Calu3 (cell line): Measurements from ENCODE around the gene GPR153. TPM values are rescaled to one million over a fixed set of nuclear protein-coding genes. Genes with fewer than 3 reads are reported as not detected.

Experiments
- BruUV-seq: library from RNA; stranded (reverse); fragments of 400-500 nt; replicated peaks from 2 replicates; lab custom pipeline; 2021; lab: Mats Ljungman, UMichigan
- CTCF ChIA-PET: fragments of 300-600 bp; sonication (Branson Sonifier 250); formaldehyde crosslinking; loops from one replicate; lab custom pipeline; 2022; ENCODE audit warnings: antibody characterized with exemption; lab: Charles Lee
- DNase-seq: peaks from one replicate; pipeline ENCODE4 v3.0.0; 2022
- H3K27ac Mint-ChIP-seq: one replicate; pipeline ENCODE4 v1.8.0; 2022; ENCODE audit warnings: mixed read lengths; ENCODE audit not compliant: unreplicated experiment
- H3K27me3 Mint-ChIP-seq: one replicate; pipeline ENCODE4 v1.8.0; 2022; ENCODE audit warnings: mixed read lengths; ENCODE audit not compliant: unreplicated experiment
- H3K36me3 Mint-ChIP-seq: one replicate; pipeline ENCODE4 v1.8.0; 2022; ENCODE audit warnings: mild to moderate bottlenecking, moderate library complexity, mixed read lengths; ENCODE audit not compliant: insufficient read depth, unreplicated experiment
- H3K4me1 Mint-ChIP-seq: one replicate; pipeline ENCODE4 v1.8.0; 2022; ENCODE audit warnings: mild to moderate bottlenecking, low read depth, mixed read lengths; ENCODE audit not compliant: unreplicated experiment
- H3K4me3 Mint-ChIP-seq: one replicate; pipeline ENCODE4 v1.8.0; 2022; ENCODE audit warnings: mild to moderate bottlenecking, low read depth, moderate library complexity, mixed read lengths; ENCODE audit not compliant: unreplicated experiment
- H3K9me3 Mint-ChIP-seq: one replicate; pipeline ENCODE4 v1.8.0; 2022; ENCODE audit warnings: low read depth, mixed read lengths; ENCODE audit not compliant: unreplicated experiment
- CTCF ChIP-seq: fragments of 200-600 bp; IDR thresholded peaks from one replicate; pipeline ENCODE4 v1.8.0; 2022; ENCODE audit warnings: antibody characterized with exemption; ENCODE audit not compliant: unreplicated experiment
- intact Hi-C: fragments of 100-400 bp; cut with micrococcal nuclease; formaldehyde crosslinking; loops from one replicate; pipeline ENCODE4 v1.10.0; 2022; ENCODE audit not compliant: unreplicated experiment
- total RNA-seq: library from RNA; stranded (reverse); gene quantifications from 2 replicates; pipeline ENCODE4 v1.2.3, GENCODE V29; 2022

GPR153 gene
- total RNA-seq, 1 experiment from 2014 or later: 3.7 TPM

DNA sequence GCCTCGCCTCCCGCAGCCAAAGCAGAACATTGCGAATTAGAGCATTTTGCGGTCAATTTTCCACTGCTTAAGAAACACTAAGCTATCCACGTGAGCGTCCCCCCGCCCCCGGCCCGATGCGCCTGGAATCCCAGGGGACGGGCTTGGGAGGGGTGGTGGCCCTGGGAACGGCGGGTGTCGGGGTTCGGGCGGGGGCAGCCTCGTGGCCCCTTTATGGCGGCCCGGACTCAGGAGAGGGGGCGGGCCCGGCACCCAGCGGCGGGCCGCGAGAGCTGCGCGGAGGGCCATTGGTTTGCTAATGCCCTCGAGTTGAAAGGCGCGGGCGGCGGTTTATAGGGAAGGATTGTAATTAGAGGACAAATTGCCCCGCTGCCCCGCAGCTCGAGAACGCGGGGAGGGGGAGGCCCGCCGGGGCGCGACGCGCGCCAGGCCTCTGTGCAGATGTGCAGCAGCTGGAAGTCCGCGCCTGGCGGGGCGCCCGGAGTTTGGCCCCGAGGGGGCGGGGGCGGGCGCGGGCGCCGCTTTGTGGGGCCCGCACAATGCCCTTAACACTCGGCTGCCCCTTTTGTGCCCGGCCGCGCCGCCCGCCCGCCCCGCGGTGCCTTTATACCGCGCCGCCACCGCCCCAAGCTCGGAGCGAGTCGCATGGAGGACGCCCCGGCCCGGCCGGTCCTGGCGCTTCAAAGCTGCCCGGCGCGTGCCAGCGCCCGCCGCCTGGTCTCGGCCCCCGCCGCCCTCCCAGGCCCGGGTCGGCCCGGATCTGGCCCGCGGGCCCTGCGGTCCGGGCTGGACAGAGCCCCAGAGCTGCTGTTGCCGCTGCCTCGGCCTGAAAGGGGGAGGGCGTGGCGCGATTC is 18.8 kb downstream of the GPR153 start:
- Mint-ChIP-seq H3K9me3 (no peaks in the 10 kb centered on the region), H3K4me1 (no peaks in the 10 kb centered on the region), H3K27me3 (peaks cover 45% of the 10 kb centered on the region), H3K4me3 (no peak overlapping the region), H3K36me3 (peaks cover 4% of the 10 kb centered on the region), H3K27ac (no peak overlapping the region)
- no peak for TF ChIP-seq CTCF
- no TSS peak for BruUV-seq
- no peak for DNase-seq
- intact Hi-C loops: loop anchor here (10.0 kb wide), 1 partner anchor 163 kb away; no protein-coding TSS in a partner anchor
- CTCF ChIA-PET: interaction anchor here (0.7 to 0.8 kb wide), 2 partner anchors 37 to 214 kb away, joined by 3 to 4 read pairs; no protein-coding TSS in a partner anchor

DNA sequence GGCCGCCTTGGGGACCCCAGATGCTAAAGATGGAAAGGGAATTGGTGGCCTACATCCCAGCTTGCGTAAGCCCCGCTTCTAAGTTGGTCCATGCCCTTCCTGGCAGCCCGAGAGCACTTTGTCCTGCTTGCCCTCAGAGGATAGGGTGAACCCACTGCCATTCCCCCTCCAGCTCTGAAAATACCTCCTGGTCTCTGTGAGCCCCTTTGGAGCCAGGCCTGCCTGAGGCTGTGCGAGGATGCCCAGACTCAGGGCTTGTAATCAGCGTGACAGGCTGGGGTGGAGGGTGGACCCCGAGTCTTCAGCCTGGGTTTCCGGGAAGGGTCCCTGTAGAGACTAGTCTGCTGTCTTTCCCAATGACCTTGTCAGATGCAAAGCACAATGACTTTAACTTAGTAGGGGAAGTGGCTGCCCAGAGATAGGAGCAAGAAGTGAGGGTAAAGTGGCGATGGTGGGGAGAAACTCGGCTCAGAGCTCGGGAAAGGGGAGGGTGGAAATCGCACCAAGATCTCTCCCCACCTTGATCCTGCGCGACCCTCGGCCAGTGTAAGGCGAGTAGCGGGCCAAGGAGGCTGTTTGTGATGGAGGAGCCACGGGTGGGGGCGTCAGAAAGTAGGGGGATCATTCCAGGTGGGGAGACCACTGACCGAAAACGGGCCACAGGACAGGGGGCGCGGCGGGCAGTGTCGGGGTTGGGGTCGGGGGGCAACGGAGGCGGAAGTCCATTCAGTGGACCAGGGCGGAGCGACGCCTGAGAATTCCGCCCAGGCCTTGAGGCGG is 19.6 kb downstream of the GPR153 start:
- no TSS peak for BruUV-seq
- Mint-ChIP-seq H3K36me3 (no peaks in the 10 kb centered on the region), H3K9me3 (no peaks in the 10 kb centered on the region), H3K4me3 (no peak overlapping the region), H3K4me1 (no peaks in the 10 kb centered on the region), H3K27ac (no peak overlapping the region), H3K27me3 (peaks cover 37% of the 10 kb centered on the region)
- CTCF ChIA-PET: no interaction called here
- intact Hi-C loops: loop anchor here (10.0 kb wide), 1 partner anchor 164 kb away; no protein-coding TSS in a partner anchor
- TF ChIP-seq CTCF: no peak
- DNase-seq: no peak

- DNase-seq: no peak
- no TSS peak for BruUV-seq
- CTCF ChIA-PET: no interaction called here
- peaks cover 34% of the 10 kb centered on the region for H3K27me3 Mint-ChIP-seq
- H3K9me3 Mint-ChIP-seq: no peaks in the 10 kb centered on the region
- H3K36me3 Mint-ChIP-seq: peaks cover 6% of the 10 kb centered on the region
- no peaks in the 10 kb centered on the region for H3K4me1 Mint-ChIP-seq
- intact Hi-C loops: loop anchor here (10.0 kb wide), 1 partner anchor 165 kb away; no protein-coding TSS in a partner anchor
- no peak overlapping the region for H3K4me3 Mint-ChIP-seq
- H3K27ac Mint-ChIP-seq: no peak overlapping the region
- no peak for TF ChIP-seq CTCF
Measured at GRCh38 chr1:6239950-6240768, 20.7 kb downstream of the GPR153 start.
